HG03135 (cell line): ENCODE results near the gene RAD54L.
"Not testable (repeated sequence)": the region's sequence is repeated elsewhere in the genome, so short reads cannot be mapped to it uniquely, and the experiment has no call there.

Source experiments
- ATAC-seq: cut with Tn5 transposase; IDR thresholded peaks from one replicate; pipeline ENCODE4 v1.9.1; 2021; ENCODE audit warnings: mild to moderate bottlenecking, moderate library complexity; ENCODE audit not compliant: unreplicated experiment

The RAD54L gene

GRCh38 chr1:46247436-46248121, at the start of gene RAD54L:
Gene RAD54L, plus strand, starts transcription at chr1:46247763. Its CDS starts 643 bp downstream, at chr1:46248406.
- peak; percentile 88 for ATAC-seq

GRCh38 chr1:46197964-46198811, 49.4 kb upstream of the RAD54L start, which contains the start of gene POMGNT1:
Gene POMGNT1, minus strand, starts transcription at chr1:46198434. Its CDS starts 613 bp downstream, at chr1:46197821.
- peak; percentile 76 for ATAC-seq

GRCh38 chr1:46199233-46199749, 48.3 kb upstream of the RAD54L start:
- ATAC-seq, result no peak

GRCh38 chr1:46203738-46204405, 43.7 kb upstream of the RAD54L start:
- no peak for ATAC-seq

GRCh38 chr1:46204406-46204742, 43.2 kb upstream of the RAD54L start:
- no peak for ATAC-seq

- no peak for ATAC-seq
Measured at GRCh38 chr1:46205141-46205540, 42.4 kb upstream of the RAD54L start.

GRCh38 chr1:46205791-46206190, 41.8 kb upstream of the RAD54L start:
- no peak for ATAC-seq

GRCh38 chr1:46206399-46206798, 41.2 kb upstream of the RAD54L start:
- no peak for ATAC-seq

GRCh38 chr1:46210561-46210960, 37.0 kb upstream of the RAD54L start:
- ATAC-seq, result no peak

- ATAC-seq, result no peak
Measured at GRCh38 chr1:46211051-46211450, 36.5 kb upstream of the RAD54L start.

GRCh38 chr1:46215504-46215903, 32.1 kb upstream of the RAD54L start:
- ATAC-seq, result no peak

GRCh38 chr1:46218443-46218842, 29.1 kb upstream of the RAD54L start:
- no peak for ATAC-seq

- ATAC-seq, result no peak
Measured at GRCh38 chr1:46219551-46220520, 27.7 kb upstream of the RAD54L start.

GRCh38 chr1:46220808-46221207, 26.8 kb upstream of the RAD54L start:
- no peak for ATAC-seq

GRCh38 chr1:46221749-46222148, 25.8 kb upstream of the RAD54L start:
- no peak for ATAC-seq

GRCh38 chr1:46223055-46223454, 24.5 kb upstream of the RAD54L start:
- ATAC-seq, result not testable (repeated sequence)

GRCh38 chr1:46223472-46223943, 24.1 kb upstream of the RAD54L start:
- ATAC-seq, result no peak

- ATAC-seq, result no peak
Measured at GRCh38 chr1:46224966-46225365, 22.6 kb upstream of the RAD54L start.

- not testable (repeated sequence) for ATAC-seq
Measured at GRCh38 chr1:46231231-46231630, 16.3 kb upstream of the RAD54L start.

- no peak for ATAC-seq
Measured at GRCh38 chr1:46236882-46237281, 10.7 kb upstream of the RAD54L start.
